SHP77 (cell line): Measurements from ENCODE around the gene GTF2A1.

Source experiments
- DNase-seq, 2 experiments: peaks; one replicate each; lab custom pipeline; 2025; lab: John Stamatoyannopoulos, UW

GTF2A1 gene

GRCh38 chr14:81177225-81177624 is 43.5 kb downstream of the GTF2A1 start:
- no peak for DNase-seq

GRCh38 chr14:81176241-81176640 is 44.5 kb downstream of the GTF2A1 start:
- no peak for DNase-seq

- no peak for DNase-seq
Measured at GRCh38 chr14:81172881-81173280, 47.9 kb downstream of the GTF2A1 start.

- no peak for DNase-seq
Measured at GRCh38 chr14:81172353-81172752, 48.4 kb downstream of the GTF2A1 start.

- no peak for DNase-seq
Measured at GRCh38 chr14:81170829-81171195, 49.9 kb downstream of the GTF2A1 start.

GRCh38 chr14:81170104-81170828 is 50.5 kb downstream of the GTF2A1 start:
- peak; percentile 84 to 85 for DNase-seq

GRCh38 chr14:81169711-81170103 is 51.1 kb downstream of the GTF2A1 start:
- DNase-seq, result no peak

GRCh38 chr14:81169267-81169666 is 51.5 kb downstream of the GTF2A1 start:
- no peak for DNase-seq

GRCh38 chr14:81166121-81166520 is 54.6 kb downstream of the GTF2A1 start:
- no peak for DNase-seq

GRCh38 chr14:81165188-81165587 is 55.6 kb downstream of the GTF2A1 start:
- DNase-seq, result no peak

GRCh38 chr14:81164167-81164774 is 56.5 kb downstream of the GTF2A1 start:
- DNase-seq, result peak; percentile 58 to 71

- DNase-seq, result no peak
Measured at GRCh38 chr14:81162941-81163340, 57.8 kb downstream of the GTF2A1 start.

- no peak for DNase-seq
Measured at GRCh38 chr14:81161749-81162148, 59.0 kb downstream of the GTF2A1 start.

GRCh38 chr14:81161088-81161487 is 59.7 kb downstream of the GTF2A1 start:
- no peak for DNase-seq

GRCh38 chr14:81157431-81157830 is 63.3 kb downstream of the GTF2A1 start:
- no peak for DNase-seq

- no peak for DNase-seq
Measured at GRCh38 chr14:81153187-81153586, 67.6 kb downstream of the GTF2A1 start.

GRCh38 chr14:81148635-81149034 is 72.1 kb downstream of the GTF2A1 start:
- DNase-seq, result no peak

- DNase-seq, result no peak
Measured at GRCh38 chr14:81147140-81147897, 73.4 kb downstream of the GTF2A1 start.

GRCh38 chr14:81144824-81145603 is 75.7 kb downstream of the GTF2A1 start:
- DNase-seq, result no peak

GRCh38 chr14:81143793-81144192 is 77.0 kb downstream of the GTF2A1 start:
- DNase-seq, result no peak

- no peak for DNase-seq
Measured at GRCh38 chr14:81141426-81141825, 79.3 kb downstream of the GTF2A1 start.

GRCh38 chr14:81138429-81138828 is 82.3 kb downstream of the GTF2A1 start:
- DNase-seq, result no peak
